SK-N-DZ (cell line): ENCODE data around the gene ACER3. TPM values are rescaled to one million over a fixed set of nuclear protein-coding genes. Genes with fewer than 3 reads are reported as not detected.
A peak's percentile ranks its signal among the peaks of the same experiment; 100 is the strongest.
"Not testable (repeated sequence)": the region's sequence is repeated elsewhere in the genome, so short reads cannot be mapped to it uniquely, and the experiment has no call there.

Source experiments
- DNase-seq: peaks from one replicate; pipeline ENCODE4 v3.0.0-alpha.2; 2015; ENCODE audit warnings: low spot score
- polyA plus RNA-seq, 2 experiments: library from polyadenylated mRNA; depleted of rRNA; stranded (reverse); fragments of >200 nt; gene quantifications; 2 replicates each; pipeline ENCODE4 v1.2.3, GENCODE V29; 2014

The ACER3 gene
- polyA plus RNA-seq (2014; cell fraction: cytosol; rRNA removed), result 8.4 and 10.5 TPM in 2 replicates
- polyA plus RNA-seq (2014; cell fraction: nucleus; rRNA removed), result 7.0 and 7.1 TPM in 2 replicates

DNA sequence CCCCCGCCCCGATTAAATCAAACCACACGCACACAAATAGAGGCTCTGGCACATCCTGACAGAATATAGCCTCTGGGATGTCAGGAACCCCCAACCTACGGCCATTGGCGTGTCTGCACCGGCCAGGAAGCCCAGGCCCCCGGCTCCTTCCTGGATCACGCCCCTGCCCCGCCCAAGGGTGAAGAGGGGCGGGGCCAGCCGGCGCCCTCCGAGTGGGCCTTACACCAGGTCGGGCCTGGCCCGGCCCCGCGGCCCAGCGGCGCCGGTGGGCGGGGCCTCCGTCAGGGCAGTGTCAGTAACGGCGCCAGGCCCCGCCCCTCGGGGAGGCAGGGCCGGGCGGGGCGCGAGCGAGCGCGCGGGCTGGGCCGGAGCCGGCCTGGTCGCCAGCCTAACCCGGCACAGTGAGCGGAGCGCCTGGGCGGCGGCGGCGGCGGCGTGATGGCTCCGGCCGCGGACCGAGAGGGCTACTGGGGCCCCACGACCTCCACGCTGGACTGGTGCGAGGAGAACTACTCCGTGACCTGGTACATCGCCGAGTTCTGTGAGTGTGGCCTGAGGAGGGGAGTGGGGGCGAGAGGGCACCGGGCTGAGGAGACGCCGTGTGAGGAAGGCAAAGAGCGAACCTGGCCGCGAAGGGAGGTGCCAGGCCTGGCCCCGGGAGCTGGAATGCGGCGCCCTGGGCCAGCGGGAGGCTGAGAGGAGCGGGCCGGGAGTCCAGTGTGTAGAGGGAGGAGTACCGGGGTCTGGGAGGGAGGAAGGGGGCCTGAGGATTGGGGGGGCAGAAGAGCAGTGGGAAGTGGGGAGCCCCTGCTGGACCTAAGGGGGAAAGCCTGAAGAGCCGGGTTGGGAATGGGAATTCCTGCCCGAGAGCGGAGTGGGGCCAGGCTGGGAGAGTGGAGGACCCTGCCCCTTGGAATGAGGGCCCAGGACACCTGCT lies at the start of gene ACER3:
TSS of gene ACER3 (plus strand) at position 380 of the 937 bp plus-strand sequence. CDS start at position 439, 59 bp downstream.
- peak; percentile 91 for DNase-seq

DNA sequence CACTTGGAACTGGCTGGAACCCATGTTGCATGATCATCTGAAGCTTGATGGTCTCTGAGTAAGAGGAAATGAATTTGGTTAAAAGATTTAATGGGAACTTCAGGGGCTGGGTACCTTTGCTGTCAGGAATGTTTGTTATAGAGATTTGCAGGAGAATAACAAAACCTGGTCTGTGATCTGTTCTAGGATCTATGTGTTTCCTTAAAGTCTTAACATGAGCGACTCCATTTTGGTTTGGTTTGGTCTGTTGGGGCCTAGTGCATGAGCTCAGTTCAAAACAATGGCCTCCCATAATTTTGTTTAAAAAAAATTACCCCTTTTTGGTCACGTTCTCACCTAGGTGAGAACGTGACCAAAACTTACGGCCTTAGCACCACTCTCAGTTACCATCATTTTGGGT lies 49.5 kb upstream of the ACER3 start:
- no peak for DNase-seq

DNA sequence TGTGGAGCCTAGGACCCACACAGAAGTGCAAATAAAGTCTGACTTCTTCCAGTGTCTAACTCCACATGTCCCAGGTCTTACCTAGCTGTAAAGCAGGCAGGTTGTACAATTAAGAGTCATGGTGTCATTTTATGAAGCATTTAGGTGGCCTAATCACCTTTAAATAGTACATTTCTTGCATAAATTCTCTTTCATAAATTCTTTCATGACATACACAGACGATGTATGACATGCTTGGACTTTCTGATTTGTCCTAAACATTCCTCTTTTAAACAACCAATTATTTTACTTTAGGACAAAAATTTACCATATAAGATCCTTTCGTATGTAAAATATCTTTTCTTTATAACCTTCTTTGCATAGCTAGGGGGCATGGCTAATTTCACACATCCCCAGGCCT lies 46.3 kb upstream of the ACER3 start:
- no peak for DNase-seq

DNA sequence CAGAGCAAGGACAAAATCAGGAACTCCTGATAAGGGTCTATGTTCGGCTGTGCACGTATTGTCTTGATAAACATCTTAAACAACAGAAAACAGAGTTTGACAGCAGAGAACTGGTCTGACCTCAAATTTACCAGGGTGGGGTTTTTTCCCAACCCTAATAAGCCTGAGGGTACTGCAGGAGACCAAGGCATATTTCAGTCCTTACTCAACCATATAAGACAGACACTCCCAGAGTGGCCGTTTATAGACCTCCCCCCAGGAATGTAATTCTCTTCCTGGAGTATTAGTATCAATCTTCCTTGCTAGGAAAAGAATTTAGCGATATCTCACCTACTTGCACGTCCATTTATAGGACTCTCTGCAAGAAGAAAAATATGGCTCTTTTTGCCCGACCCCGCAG lies 45.0 kb upstream of the ACER3 start:
- not testable (repeated sequence) for DNase-seq

- DNase-seq, result no peak
Observed at GRCh38 chr11:76820184-76820566, 40.5 kb upstream of the ACER3 start.

- not testable (repeated sequence) for DNase-seq
Observed at GRCh38 chr11:76821396-76821795, 39.3 kb upstream of the ACER3 start.

DNA sequence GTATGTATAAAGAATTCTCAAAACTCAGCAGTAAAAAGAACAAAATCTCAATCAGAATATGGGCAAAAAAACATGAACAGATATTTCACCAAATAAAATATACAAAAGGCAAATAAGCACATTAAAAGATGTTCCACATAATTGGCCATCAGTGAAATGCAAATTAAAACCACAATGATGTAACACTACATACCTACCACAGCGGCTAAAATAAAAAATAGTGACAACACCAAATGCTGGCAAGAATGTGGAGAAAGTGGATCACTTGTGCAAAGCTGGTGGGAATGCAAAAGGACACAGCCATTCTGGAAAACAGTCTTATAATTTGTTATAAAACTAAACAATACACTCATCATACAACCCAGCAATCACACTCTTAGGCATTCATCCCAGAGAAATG lies 38.3 kb upstream of the ACER3 start:
- no peak for DNase-seq

DNA sequence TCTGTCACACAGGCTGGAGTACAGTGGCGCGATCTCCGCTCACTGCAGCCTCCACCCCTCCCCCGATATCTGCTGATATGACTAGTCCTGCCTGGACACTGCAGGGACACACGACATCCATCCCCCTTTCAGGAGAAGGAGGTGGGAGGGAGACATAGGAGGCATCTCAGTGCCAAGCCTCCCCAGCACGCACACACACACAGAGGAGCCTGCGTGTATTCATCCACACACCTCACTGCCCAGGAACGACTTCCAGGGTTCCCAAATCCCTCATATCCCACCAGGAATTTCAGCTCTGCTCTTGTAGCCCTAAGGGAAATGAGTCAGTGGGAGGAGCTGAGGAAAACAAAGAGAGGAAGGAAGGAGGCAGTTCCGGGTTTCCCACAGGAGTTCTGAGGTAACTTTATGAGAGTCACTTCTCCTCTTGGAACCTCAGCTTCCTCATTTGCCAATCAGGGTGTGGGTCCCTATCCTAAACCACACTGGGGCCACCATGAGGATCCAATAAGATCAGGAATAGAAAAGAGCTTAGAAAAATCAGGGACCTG lies 37.2 kb upstream of the ACER3 start:
- peak; percentile 40 for DNase-seq

DNA sequence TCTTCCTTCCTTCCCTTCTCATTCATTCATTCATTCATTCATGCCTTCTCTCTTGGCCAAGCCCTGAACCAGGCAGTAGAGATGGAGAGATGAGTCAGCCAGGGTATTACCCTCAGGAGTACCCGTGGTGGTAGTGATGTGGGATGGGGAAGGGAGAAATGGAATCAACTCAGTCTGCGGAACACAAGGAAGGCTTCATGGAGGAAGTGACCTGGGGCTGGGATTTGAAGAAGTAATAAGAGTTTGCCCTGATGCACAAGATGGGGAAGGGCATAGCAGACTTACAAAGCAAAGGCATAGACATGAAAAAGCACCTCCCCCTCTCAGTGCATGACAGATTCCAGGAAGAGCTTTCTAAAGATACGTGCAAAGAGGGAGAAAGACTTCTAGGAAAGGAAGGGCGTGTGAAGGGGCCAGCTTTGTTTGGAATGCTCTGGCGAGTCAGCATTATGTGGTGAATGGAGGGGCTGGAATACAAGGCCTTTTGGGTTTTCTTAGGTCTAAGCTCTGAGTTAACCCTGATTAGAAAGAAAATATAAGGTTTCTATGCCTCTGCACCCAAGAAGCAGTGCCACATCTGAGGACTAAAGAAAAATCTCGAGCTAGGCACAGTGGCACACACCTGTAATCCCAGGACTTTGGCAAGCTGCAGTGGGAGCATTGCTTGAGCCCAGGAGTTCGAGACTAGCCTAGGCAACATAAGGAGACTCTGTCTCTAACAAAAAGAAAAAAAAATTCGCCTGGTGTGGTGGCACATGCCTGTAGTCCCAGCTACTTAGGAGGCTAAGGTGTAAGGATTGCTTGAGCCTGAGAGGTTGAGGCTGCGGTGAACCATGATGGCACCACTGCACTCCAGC lies 36.4 kb upstream of the ACER3 start:
- DNase-seq, result no peak

- no peak for DNase-seq
Observed at GRCh38 chr11:76824980-76825725, 35.6 kb upstream of the ACER3 start.

DNA sequence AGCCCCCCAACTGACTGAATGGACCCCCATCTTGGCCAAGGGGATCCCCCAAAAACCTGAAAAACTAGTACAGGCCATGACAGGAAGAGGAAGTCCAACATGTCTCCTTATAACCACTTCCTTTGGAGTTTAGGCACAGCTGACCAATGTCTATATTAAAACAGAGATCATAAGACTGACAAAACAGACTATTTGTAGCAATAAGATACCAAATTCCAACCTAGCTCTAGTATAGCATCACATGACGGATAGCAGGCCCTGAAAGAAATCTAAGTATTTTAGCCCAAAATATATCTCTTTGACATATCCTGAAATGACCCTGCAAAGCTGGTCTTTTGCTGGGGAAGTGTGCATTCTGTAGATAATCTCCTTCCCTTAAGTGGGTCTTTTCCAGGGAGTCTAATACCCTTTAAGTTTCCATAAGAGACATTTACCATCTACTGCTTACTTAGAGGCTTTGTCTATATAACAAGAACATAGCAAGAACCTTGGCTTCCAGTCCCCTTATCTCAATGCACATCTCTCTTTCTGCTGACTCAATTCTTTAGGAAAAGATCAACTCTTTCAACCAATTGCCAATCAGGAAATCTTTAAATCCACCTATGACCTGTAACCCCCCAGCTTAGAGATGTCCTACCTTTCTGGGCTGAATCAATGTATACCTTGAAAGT lies 34.9 kb upstream of the ACER3 start:
- no peak for DNase-seq

DNA sequence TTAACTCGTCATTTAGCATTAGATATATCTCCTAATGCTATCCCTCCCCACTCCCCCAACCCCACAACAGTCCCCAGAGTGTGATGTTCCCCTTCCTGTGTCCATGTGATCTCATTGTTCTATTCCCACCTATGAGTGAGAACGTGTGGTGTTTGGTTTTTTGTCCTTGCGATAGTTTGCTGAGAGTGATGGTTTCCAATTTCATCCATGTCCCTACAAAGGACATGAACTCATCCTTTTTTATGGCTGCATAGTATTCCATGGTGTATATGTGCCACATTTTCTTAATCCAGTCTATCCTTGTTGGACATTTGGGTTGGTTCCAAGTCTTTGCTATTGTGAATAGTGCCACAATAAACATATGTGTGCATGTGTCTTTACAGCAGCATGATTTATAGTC lies 34.2 kb upstream of the ACER3 start:
- DNase-seq, result not testable (repeated sequence)

GRCh38 chr11:76827005-76827404 lies 33.7 kb upstream of the ACER3 start:
- DNase-seq, result not testable (repeated sequence)

- DNase-seq, result peak; percentile 42
Observed at GRCh38 chr11:76830639-76831327, 29.9 kb upstream of the ACER3 start.

- no peak for DNase-seq
Observed at GRCh38 chr11:76831686-76832310, 28.9 kb upstream of the ACER3 start.

GRCh38 chr11:76832361-76832760 lies 28.4 kb upstream of the ACER3 start:
- no peak for DNase-seq

DNA sequence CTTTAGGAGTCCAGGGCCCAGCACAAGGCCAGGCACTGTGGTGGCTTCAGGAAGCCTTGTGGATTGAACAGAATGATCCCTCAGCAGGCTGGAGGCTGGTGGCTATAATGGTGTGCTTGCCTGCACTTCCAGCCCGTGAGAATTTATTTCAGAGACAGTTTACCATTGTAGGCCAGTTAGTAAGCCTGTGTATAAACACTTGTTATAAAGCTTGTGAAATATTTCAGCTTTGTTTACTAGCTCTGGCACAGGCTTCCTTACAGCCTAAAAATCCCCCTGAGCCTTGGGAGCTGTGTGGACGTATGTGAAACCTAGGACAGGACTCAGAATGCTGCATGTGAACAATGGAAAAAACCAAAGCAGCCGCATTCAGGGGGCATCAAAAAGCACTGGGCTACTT lies 26.6 kb upstream of the ACER3 start:
- DNase-seq, result no peak

- no peak for DNase-seq
Observed at GRCh38 chr11:76835036-76835435, 25.7 kb upstream of the ACER3 start.

DNA sequence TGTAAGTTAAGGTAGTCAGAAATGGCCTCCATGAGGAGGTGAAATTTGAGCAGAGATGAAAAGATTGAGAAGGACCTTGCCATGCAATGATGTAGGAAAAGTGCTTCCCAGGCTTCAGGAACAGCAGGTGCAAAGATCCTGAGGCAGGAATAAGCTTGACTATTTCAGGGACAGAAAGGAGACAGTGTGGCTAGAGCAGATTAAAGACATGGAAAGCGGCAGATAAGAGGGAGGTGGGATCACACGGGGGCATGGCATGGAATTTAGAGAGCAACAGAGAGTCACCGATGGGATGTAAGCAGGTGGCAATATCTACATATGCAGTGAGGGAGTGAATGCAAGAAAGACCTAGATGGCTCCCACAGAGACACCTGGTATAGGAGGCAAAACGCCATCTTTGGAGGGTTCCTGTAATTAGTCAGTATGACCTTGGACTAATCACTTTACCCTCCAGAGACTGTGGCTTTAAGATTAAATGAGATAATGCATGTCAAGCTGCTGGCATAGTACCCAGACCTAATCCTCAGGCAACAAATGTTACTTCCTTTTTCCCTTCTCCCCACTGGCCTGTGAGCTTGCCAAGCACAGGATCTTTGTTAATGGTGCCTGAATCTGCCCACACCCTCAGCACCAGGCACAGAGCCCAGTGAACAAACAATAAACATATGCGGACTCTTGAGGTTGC lies 24.6 kb upstream of the ACER3 start:
- no peak for DNase-seq
